NOMO-1 treated with DMSO at 0.1 percent for 48 hours (cell line): ENCODE results near the gene AP3D1.

Source experiments
- DNase-seq: peaks from one replicate; lab custom pipeline; 2025; ENCODE audit not compliant: unreplicated experiment; lab: John Stamatoyannopoulos, UW

Gene AP3D1

DNA sequence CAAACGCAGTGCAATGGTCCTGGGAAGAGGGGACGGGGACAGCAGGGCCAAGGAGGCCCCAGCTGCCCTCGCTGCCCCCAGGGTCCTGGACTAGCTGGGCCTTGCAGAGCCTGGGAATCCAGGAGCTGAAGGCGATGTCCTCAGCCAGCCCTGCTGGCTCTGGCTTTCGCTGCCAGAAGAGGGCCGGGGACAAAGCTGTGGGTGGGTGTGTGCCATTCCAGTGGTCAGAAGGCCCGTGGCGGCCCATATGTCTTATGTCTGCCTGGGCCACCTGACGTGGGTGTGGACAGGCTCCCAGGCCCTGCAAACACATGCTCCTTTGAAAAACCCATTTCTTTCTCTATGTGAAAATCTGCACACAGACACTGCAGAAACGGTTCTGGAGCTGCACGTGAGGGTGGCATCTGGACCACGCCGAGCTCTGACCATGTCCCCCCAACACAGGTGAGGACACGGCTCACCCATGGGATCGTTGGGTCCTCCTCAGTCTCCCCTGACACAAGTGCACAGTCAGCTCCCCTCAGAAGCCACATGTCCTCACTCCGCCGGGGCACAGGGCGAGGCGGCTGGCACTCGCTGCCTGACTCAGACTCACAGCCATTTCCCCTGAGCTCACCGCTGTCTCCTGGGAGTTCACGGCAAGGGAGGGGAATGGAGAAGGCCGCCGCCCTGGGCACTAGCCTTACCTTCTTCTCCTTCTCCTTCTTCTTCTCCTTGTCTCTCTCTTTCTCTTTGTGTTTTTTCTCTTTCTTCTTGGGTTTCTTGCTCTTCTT, 37.7 kb downstream of the AP3D1 start:
- DNase-seq, result no peak

DNA sequence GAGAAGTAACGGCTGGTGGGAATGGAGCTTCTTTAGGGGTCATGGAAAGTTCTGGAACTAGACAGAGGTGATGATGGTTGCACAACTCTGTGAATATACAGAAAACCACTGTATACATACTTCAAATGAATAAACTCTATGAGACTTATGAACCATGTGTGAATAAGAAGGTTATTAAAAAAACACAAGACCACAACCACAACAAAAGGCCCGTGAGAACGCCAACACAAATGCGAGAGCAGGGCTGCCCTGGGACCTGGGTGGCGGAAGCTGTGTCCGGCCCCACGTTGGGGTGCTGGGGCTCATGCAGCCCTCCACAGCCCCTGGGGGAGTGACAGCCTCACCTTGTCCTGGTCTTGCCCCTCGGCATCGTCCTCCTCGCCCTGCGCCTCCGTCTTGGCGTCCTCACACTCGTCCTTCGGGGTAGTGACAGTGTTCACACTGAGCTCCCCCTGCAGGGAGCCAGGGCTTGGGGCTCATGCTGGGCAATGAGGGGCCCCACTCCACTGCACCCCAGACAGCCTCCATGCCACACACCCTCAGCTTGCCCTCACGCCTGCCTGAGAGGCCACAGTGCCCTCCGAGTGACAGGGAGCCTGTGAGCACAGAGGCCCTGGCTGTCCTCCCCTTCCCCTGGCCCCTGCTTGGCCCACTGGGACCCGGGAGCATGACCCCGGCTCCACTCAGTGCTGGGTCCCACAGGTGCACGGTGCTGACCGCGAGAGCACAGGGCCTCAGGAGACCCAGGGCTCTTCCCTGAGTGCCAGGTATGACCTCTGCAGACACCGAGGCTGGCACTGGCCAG, 38.6 kb downstream of the AP3D1 start:
- no peak for DNase-seq

DNA sequence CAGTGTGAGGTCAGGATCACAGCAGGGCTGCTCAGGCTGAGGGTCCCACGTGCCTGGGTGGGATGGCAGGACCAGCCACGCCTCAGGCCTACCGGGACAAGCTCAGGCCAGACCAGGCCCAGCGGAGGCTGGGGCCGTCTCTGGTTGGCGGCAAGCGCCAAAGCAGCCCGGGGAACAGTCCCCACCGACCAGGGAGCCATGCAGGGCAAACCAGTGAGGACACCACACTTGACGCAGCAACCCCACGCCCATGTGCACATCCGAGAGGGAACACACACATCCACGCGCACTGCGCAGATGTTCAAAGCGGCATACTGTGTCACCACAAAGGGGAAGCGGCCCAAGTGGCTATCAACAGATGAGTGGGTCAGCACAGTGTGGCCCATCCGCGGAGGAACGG, 39.5 kb downstream of the AP3D1 start:
- no peak for DNase-seq

DNA sequence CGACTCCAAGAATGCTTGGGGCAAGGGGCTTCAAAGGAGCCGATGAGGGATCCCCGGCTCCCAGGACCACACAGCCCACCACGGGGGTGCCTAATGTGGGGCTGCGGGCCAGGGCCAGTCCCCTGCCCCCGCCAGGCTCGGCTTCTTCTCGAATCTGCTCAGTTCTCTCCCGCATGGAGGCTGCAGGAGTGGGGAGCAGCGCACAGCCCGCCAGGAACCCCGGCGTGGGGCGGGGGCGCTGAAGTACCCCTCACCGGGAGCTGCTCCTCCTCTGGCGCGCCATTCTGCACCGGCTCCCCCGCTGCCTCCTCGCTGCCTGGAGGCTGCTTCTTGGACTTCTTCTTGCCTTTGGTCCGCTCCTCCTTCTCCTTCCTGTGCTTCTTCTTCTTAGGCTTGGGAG, 39.9 kb downstream of the AP3D1 start:
- no peak for DNase-seq

DNA sequence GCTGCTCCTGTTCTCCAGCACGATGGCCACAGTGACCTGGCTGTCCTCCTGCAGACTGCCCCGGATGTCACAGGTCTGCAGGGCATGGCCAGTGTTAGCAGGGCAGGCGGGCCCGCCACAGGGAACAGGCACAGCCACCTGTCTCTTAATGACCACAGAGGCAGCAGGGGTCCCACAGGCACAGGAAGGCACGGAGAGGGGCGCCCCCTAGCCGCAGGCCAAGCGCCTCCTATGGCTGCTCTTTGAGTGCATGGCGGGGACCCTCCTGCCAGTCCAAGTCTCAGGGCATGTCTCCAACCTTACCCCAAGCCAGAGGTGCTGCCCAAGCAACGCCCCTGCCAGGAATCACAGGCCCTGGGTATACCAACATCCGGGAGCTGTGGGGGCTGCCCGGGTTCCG, 40.5 kb downstream of the AP3D1 start:
- DNase-seq, result no peak

DNA sequence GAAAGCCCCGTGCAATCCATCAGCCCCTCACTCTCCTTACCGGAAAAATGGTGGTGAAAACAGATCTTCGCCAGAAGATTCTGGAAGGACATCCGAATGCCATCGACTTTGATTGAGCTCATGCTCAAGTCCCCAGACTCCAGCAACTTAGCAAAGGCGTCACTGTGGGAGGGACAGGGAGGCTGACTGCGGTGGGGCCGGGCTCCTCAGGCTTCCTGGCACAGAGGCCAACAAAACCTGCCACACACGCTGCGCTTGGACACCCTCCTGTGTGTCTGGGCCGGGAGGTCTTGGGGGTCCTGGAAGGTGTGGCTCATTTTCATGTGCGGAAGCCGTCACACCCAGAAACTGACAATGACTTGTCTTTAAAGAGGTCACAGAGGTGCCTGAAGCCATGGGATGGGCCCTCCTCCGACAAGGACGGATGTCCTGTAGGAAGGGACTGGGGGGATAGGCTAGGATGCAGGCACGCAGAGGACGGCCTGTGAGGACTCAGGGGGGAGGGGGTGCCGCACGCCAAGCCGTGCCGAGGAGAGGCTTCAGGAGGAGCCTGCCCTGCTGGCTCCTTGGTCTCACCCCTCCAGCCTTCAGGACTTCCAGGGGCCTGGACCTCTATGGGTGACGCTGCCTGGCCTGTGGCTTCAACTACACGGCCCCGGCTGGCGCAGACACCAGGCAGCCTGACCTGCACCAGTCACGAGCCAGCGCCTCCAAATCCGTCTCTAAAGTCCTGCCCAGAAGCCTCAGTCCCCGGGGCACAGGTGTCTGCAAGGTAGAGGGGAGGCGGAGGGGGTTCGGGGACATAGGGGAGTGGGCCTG, 42.1 kb downstream of the AP3D1 start:
- no peak for DNase-seq

DNA sequence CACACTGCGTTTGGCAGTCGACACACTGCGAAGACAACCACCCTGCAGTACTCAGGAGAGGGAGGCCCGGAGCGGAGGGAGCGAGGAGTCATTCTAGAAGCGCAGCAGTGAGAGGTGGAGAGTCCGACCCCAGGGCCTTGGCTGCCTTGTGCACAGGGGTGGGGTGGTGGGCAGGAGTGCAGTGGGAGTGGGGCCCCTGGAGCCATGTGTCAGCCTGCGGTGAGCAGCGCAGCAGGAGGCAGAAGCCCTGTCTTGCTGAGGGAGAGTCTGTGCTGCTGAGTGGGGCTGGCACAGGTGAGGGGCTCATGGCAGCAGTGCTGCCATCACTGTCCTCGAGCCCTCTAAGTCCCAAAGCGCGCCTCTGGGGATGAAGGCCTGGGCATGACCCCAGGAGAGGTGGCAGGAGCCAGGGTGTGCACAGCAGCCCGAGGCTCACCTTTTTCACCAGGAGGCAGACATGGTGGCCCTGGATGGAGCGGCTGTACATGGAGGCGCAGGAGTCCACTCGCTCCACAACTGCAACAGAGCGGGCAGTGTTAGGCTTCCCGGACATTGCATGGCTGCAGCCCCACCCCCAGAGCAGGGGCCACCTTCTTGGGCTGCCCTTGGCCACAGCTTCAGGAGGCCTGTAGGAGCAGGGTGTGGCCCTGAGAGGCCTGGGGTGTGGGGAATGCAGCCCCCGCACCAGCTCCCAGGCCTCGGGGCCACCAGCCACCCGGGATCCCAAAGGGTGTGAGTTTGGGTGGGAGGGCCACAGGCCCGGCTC, 42.9 kb downstream of the AP3D1 start:
- DNase-seq, result no peak

DNA sequence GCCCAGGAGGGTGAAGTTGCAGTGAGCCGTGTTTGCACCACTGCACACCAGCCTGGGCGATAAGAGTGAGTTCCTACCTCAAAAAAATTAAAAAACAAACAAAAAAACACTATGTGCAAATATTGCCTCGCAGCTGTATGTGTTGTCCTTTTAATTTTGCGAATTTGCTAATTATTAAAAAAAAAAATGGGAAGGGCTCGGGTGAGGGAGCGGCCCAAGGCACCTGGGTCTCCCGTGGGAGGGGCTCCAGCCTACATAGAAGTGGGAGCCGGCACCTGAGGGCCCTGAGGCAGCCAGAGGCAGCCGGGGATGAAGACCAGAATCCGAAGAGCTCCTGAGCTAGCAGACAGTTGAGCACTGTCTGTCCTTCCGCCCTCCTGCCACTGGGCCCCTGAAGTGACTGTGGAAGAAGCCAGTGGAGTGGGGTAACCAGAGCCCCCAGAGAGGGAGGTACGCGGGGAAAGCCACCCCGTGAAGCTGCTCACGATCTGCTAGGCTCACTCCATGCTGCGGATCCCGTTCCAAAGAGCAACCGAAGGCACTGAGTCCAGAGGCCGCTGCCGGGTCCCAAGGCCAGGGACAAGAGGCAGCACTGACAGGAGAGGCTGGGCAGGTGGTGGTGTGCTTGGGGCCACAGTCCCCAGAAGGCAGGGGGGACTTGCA, 48.2 kb downstream of the AP3D1 start:
- DNase-seq, result no peak

DNA sequence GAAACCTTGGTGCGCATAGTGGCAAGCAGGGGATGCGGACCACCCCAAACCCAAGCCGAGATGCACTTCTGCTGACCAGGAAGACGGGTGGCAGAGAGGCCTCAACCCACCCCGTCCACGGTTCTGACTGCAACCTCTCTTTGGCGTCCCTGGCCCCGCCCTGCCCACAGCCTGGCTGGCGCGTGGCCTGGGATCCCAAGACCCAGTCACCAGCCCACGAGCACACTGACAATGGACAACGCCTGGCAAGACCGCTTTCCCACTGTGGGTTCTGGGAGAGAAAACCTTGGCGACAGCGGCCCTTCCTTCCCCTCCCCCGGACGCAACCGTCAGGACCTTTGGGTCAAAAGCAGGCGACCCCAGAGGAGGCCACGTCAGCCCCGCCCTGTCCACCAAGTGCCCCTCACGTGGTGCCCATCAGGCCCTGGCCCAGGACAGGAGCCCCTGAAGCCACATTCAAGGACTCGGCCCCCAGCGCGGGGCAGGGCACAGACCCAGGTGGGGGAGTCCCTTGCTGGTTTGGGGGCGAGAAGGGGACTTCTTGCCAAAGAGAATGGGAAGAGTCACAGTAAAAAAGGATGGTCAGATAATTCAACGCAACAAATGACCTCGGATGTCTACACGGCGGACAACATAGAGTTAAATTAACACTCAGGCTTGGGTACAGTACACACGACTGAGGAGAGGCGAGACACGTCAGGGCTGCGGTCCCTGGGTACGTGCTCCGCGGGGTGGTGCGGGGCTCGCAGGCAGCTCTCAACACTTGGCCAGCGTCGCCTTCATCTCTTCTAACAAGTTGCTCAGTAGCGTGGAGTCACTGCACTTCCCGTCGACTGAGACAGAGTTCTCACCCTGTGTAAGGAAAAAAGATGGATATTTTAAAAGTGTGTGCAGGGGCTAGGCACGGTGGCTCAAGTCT, 49.7 kb downstream of the AP3D1 start:
- no peak for DNase-seq

DNA sequence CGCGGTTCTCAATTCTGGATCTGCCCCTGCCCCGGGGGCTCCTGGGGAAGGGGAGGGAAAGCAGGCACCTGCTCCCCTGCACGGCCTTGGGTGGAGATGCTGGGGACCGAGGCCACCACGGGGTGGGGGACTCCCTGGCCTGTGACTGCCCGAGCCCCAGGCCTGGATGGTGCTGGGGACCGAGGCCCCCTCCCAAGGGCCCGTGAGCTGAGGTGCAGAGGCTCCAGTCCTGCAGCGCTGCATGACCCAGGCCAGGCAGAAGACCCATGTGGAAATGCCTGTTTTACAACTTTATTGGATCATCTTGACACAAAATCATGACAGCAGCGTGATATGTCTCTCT, 50.7 kb downstream of the AP3D1 start:
- no peak for DNase-seq

DNA sequence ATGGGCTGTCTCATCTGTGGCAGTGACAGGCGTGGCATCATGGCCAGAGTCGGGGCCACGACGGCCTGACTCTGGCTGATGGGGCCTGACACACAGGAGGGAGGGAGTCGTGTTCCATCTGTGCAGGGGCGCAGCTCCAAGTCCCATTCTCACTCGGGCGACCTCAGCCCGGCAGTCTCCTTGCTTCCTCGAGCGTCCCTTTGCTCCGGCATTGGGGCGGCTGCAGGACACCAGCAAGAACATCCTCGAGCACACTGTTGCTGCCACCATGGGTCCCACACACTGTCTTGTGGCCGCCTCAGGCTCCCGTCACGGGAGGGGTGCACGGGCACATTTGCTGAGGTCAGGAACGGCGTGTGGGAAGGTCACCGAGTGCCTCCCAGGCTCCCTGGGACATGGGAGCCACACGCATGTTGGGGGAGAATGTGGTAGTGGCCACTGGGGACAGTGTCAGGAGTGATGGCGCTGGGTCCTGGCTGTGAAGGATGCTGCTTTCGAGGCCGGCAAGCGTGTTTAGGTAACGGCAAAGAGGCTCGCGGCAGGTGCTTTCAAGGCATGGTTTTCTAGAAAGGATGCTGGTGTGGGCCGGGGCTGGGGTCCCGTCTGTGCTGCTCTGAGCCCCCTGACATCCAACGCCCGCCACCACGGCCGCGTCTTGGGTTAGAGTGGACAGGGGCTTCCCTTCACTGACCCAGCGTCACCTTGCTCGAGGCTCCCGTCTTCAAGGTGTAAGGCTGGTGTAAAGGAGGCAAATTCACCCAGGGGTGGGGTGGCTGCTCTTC, 51.2 kb downstream of the AP3D1 start:
- DNase-seq, result no peak

DNA sequence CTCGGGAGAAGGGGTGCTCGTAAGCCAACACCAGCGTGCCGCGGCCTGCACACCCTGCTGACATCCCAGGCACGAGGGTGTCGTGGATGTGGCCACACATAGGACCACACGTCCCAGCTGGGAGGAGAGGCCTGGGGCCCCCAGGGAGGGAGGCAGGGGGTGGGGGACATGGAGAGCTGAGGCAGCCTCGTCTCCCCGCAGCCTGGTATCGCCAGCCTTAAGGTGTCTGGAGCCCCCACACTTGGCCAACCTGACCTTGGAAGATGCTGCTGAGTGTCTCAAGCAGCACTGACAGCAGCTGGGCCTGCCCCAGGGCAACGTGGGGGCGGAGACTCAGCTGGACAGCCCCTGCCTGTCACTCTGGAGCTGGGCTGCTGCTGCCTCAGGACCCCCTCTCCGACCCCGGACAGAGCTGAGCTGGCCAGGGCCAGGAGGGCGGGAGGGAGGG, 52.3 kb downstream of the AP3D1 start:
- DNase-seq, result no peak

DNA sequence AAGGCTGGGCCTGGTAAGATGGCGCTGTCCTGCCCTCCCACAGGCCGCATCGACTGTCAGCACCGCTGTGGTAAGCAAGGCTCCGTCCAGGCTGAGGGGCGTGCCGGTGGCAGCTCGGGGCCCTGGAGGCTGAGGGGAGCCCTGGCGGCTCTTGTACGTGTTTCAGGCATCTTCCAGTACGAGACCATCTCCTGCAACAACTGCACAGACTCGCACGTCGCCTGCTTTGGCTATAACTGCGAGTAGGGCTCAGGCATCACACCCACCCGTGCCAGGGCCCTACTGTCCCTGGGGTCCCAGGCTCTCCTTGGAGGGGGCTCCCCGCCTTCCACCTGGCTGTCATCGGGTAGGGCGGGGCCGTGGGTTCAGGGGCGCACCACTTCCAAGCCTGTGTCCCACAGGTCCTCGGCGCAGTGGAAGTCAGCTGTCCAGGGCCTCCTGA, 53.5 kb downstream of the AP3D1 start:
- DNase-seq, result no peak

DNA sequence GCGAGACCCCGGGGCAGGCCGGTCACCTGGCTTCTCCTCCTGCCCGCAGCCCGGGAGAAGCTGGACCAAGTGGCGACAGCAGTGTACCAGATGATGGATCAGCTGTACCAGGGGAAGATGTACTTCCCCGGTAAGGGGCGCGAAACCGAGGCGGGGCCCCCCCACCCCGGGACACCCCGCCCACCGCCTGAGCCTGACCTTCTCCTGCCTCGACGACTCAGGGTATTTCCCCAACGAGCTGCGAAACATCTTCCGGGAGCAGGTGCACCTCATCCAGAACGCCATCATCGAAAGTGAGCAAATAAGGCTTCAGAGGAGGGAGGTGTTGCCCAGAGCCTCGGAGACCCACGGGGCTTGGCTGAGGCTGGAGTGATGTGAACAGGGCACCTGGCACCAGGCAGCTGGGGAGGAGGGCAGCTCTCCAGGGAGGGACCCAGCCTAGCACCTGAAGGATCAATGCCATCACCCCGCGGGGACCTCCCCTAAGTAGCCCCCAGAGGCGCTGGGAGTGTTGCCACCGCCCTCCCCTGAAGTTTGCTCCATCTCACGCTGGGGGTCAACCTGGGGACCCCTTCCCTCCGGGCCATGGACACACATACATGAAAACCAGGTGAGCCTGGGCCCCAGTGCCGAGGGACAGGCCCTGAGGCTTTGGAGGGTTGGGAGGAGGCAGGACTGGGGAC, 54.0 kb downstream of the AP3D1 start:
- DNase-seq, result no peak

DNA sequence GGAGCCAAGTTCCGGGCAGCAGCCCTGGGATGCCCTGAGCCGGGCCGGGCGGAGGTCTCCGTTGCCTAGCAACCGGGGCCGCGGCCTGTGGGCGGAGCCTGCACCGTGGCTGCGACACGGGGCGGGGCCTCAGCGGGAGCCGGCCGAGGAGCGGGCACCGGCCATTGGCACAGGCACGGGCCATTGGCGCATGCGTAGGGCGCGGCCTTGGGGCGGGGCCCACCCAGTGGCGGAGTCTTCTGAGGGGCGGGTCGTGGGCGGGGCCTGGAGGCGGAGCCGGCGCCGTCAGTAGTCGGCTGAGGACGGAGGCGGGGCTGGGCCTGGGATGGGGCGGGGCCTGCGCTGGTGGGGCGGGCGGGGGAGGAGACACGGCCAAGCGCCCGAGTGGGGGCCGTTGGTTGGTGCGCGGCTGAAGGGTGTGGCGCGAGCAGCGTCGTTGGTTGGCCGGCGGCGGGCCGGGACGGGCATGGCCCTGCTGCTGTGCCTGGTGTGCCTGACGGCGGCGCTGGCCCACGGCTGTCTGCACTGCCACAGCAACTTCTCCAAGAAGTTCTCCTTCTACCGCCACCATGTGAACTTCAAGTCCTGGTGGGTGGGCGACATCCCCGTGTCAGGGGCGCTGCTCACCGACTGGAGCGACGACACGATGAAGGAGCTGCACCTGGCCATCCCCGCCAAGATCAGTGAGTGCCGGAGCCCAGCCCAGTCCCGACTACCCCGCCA, 54.7 kb downstream of the AP3D1 start, which contains the start of gene IZUMO4:
IZUMO4 (plus strand) TSS at position 436 of the 723 bp plus-strand sequence; CDS start at position 467, 31 bp downstream.
- peak; percentile 97 for DNase-seq

DNA sequence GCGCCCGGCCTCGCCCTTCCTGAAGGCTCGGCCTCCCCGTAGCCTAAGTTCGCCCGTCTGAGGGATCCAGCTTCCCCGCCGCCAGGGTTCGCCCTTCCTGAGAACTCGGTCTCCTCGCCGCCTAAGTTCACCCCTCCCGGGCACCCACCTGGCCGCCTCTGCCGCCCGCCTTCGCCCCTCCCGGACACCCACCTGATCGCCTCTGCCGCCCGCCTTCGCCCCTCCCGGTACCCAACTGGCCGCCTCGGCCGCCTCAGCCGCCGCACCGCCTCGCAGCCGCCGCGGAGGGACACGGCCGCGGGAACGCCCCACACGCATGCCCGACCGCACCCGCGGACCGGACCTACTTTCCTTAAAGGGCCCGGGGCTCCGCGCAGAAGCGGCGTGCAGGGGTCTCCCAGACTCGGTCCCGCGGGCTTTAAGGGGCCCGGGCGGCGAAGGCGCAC, 55.3 kb downstream of the AP3D1 start, which contains the start of gene MOB3A:
MOB3A (minus strand) TSS at position 293 of the 446 bp plus-strand sequence. CDS start 17,766 bp downstream, outside the sequence.
- DNase-seq, result peak; percentile 82
